ENCODE data around the gene BCL6. TPM values are rescaled to one million over a fixed set of nuclear protein-coding genes. Genes with fewer than 3 reads are reported as not detected.
A peak's percentile ranks its signal among the peaks of the same experiment; 100 is the strongest.
"Not testable (repeated sequence)": the region's sequence is repeated elsewhere in the genome, so short reads cannot be mapped to it uniquely, and the experiment has no call there.

The BCL6 gene
- total RNA-seq, 1 donor from 2014 or later: 106 TPM

DNA sequence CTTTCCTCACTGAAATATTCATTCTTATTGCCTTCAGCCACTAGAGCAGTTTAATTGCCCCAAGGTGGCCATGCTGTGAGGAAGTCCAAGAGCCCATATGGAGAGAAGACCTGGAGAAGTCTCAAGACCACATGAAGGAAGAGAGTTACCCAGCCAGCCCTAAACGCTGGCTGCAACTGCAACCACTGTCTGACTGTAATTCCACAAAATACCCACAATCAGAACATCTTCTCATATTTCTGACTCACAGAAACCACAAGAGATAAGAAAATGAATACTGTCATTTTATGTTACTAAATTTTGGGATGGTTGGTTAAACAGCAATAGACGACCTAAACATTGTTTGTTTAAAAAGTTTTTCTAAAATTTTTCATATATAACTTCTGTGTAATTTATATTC lies 60.4 kb downstream of the BCL6 start:
- Histone ChIP-seq H3K27ac (no peak overlapping the region), H3K36me3 (no peaks in the 10 kb centered on the region), H3K4me3 (no peak overlapping the region), H3K9me3 (peaks cover 5% of the 10 kb centered on the region), H3K4me1 (no peaks in the 10 kb centered on the region), H3K27me3 (peaks cover 12% of the 10 kb centered on the region)
- ATAC-seq (no peak), DNase-seq (no peak)
- TF ChIP-seq, protein P1, sequence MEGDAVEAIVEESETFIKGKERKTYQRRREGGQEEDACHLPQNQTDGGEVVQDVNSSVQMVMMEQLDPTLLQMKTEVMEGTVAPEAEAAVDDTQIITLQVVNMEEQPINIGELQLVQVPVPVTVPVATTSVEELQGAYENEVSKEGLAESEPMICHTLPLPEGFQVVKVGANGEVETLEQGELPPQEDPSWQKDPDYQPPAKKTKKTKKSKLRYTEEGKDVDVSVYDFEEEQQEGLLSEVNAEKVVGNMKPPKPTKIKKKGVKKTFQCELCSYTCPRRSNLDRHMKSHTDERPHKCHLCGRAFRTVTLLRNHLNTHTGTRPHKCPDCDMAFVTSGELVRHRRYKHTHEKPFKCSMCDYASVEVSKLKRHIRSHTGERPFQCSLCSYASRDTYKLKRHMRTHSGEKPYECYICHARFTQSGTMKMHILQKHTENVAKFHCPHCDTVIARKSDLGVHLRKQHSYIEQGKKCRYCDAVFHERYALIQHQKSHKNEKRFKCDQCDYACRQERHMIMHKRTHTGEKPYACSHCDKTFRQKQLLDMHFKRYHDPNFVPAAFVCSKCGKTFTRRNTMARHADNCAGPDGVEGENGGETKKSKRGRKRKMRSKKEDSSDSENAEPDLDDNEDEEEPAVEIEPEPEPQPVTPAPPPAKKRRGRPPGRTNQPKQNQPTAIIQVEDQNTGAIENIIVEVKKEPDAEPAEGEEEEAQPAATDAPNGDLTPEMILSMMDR (IDR thresholded peaks at IDR 0.05): no peak
- intact Hi-C loops (cut with DNase I): no loop called here

DNA sequence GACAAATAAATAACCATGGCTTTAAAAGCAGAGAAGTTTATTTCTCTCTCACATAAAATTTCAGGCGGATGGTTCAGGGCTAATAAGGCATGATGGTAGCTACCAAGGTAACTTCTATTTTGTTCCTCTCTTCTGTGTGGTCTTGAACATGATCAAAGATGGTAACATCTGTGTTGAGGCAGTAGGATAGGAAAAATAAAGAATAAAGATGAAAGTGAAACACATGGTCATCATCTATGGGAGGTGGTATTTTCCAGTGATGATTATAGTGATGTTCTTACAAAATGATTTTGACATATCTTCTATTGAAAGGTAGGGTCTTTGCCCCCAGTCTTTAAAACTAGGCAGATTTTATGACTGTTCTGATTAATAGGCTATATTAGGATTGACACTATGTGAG lies 60.8 kb downstream of the BCL6 start:
- TF ChIP-seq, protein P1 (IDR thresholded peaks at IDR 0.05): no peak
- no peaks in the 10 kb centered on the region for H3K36me3 ChIP-seq
- H3K4me1 ChIP-seq: no peaks in the 10 kb centered on the region
- no peak overlapping the region for H3K27ac ChIP-seq
- intact Hi-C loops (cut with DNase I): no loop called here
- H3K9me3 ChIP-seq: peaks cover 5% of the 10 kb centered on the region
- no peak for ATAC-seq
- DNase-seq: no peak
- H3K4me3 ChIP-seq: no peak overlapping the region
- H3K27me3 ChIP-seq: peaks cover 12% of the 10 kb centered on the region

GRCh38 chr3:187681756-187682155 lies 63.5 kb downstream of the BCL6 start:
- H3K36me3 ChIP-seq: not testable (repeated sequence)

DNA sequence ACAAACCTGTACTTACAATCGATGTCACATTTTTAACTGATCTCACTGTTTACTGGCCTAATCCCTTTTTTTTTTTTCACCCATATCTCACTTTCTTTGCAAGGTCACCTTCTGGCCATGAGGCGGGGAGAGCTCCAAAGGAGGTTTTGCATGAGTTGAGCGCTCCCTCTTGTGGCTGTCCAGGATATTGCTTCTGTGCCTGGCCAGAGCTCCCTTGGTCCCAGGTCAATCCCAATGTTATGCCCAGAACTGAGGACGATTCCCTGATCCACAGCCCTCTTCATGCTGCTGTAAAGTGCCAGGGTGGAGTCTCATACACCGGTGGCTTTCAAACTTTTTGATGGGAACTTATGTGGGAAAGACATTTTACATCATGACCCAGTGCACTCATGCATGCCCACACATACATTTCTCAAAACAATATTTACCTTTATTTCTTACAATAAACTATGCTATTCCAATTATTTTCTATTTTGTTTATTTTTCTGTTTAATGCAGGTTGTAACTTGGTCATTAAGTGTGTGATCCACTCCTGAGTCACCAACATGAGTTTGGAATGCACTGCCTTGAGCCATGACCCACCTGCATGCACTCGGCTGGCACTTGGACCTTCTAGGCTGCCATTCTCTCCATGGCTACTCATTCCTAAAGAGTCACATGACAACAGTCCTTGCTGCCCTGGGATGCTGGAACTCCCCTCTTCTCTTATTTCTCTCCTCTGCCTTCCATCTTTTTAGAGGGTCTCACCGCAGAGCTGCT lies 65.5 kb downstream of the BCL6 start:
- H3K27ac ChIP-seq: no peak overlapping the region
- H3K36me3 ChIP-seq: no peaks in the 10 kb centered on the region
- H3K4me3 ChIP-seq: no peak overlapping the region
- peak; percentile 97 for ATAC-seq
- TF ChIP-seq, protein P1 (IDR thresholded peaks at IDR 0.05): peak; percentile 93
- peaks cover 12% of the 10 kb centered on the region for H3K27me3 ChIP-seq
- intact Hi-C loops (cut with DNase I): loop anchor here (5.0 kb wide), 1 partner anchor 358 kb away; no protein-coding TSS in a partner anchor
- peak; percentile 77 for DNase-seq
- H3K4me1 ChIP-seq: no peaks in the 10 kb centered on the region
- no peaks in the 10 kb centered on the region for H3K9me3 ChIP-seq

More at GRCh38 chr3:187681756-187682155, 63.5 kb downstream of the BCL6 start:
- H3K27me3 ChIP-seq: peaks cover 12% of the 10 kb centered on the region
- intact Hi-C loops (cut with DNase I); H3K4me3 ChIP-seq; H3K27ac ChIP-seq; DNase-seq; H3K4me1 ChIP-seq; H3K9me3 ChIP-seq; ATAC-seq: not testable (repeated sequence)

GRCh38 chr3:187678726-187679268 lies 66.5 kb downstream of the BCL6 start:
- Histone ChIP-seq H3K4me3 (no peak overlapping the region), H3K36me3 (no peaks in the 10 kb centered on the region), H3K27ac (no peak overlapping the region), H3K27me3 (peaks cover 12% of the 10 kb centered on the region), H3K9me3 (no peaks in the 10 kb centered on the region), H3K4me1 (no peaks in the 10 kb centered on the region)
- ATAC-seq (peak; percentile 78), DNase-seq (no peak)
- intact Hi-C loops (cut with DNase I): loop anchor here (5.0 kb wide), 1 partner anchor 356 kb away; no protein-coding TSS in a partner anchor
- TF ChIP-seq, protein P1 (IDR thresholded peaks at IDR 0.05): peak; percentile 60

DNA sequence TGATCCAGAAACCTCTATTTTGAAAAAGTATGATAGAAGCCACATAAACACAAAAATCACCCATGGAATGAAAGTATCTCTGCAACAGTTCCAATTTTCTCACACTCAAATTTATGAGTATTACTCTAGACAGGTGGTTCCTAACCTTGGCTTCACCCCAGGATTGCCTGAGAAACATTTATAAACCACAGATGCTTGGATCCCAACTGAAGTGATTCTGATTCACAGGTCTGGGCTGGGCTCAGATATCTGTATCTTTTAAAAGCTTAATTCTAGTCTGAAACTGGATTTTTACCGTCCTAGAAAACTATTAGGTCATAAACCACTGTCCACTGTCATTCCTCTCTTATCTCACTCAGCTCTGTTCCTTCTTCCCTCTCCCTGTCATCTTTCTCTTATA lies 67.7 kb downstream of the BCL6 start:
- Histone ChIP-seq H3K4me1 (no peaks in the 10 kb centered on the region), H3K4me3 (no peak overlapping the region), H3K27me3 (peaks cover 16% of the 10 kb centered on the region), H3K36me3 (no peaks in the 10 kb centered on the region), H3K27ac (no peak overlapping the region), H3K9me3 (no peaks in the 10 kb centered on the region)
- DNase-seq (no peak), ATAC-seq (no peak)
- TF ChIP-seq, protein P1 (IDR thresholded peaks at IDR 0.05): no peak
- intact Hi-C loops (cut with DNase I): loop anchor here (5.0 kb wide), 1 partner anchor 355 kb away; no protein-coding TSS in a partner anchor

Data from upper lobe of right lung (tissue), 1 donor.